ENCODE results near the gene BICDL2. TPM values are rescaled to one million over a fixed set of nuclear protein-coding genes. Genes with fewer than 3 reads are reported as not detected.

Gene BICDL2
- total RNA-seq, 4 donors from 2014 or later: 0.19 to 0.42 TPM; not detected in 2

GRCh38 chr16:3008690-3009037 is 28.1 kb downstream of the BICDL2 start:
- no peaks in the 10 kb centered on the region for H3K9me3 ChIP-seq
- H3K4me1 ChIP-seq: peaks cover 3 to 15% (median 9%) of the 10 kb centered on the region in 4 donors
- no peaks in the 10 kb centered on the region for H3K36me3 ChIP-seq
- intact Hi-C loops (cut with DNase I): no loop called here
- no peak for TF ChIP-seq POLR2AphosphoS5 (IDR thresholded peaks at IDR 0.05)
- no peak for TF ChIP-seq CTCF (IDR thresholded peaks at IDR 0.05)
- TF ChIP-seq POLR2A (IDR thresholded peaks at IDR 0.05; ENCODE audit: low read depth): no peak
- TF ChIP-seq EP300 (IDR thresholded peaks at IDR 0.05): no peak
- H3K4me3 ChIP-seq: no peak overlapping the region
- DNase-seq (ENCODE audit: extremely low spot score): no peak
- H3K27me3 ChIP-seq: peaks cover 0 to 89% (median 23%) of the 10 kb centered on the region in 4 donors
- WGBS: 60% methylated on average over 4 of the region's 4 CpGs
- no peak overlapping the region for H3K27ac ChIP-seq (replicated peaks in 1 of 4)

- Histone ChIP-seq H3K9me3 (no peaks in the 10 kb centered on the region), H3K36me3 (no peaks in the 10 kb centered on the region), H3K4me3 (peak overlapping the region in 1 of 4 donors; percentile 16), H3K4me1 (peaks cover 3 to 18% (median 12%) of the 10 kb centered on the region in 4 donors), H3K27me3 (peaks cover 0 to 86% (median 23%) of the 10 kb centered on the region in 4 donors), H3K27ac (replicated peaks in 1 of 4) (no peak overlapping the region)
- intact Hi-C loops (cut with DNase I): no loop called here
- TF ChIP-seq CTCF (IDR thresholded peaks at IDR 0.05) (no peak), POLR2AphosphoS5 (IDR thresholded peaks at IDR 0.05) (no peak), POLR2A (IDR thresholded peaks at IDR 0.05; ENCODE audit: low read depth) (no peak), EP300 (IDR thresholded peaks at IDR 0.05) (no peak)
- no peak for DNase-seq (ENCODE audit: extremely low spot score)
- 29% methylated on average over 13 of the region's 17 CpGs for WGBS
Measured at GRCh38 chr16:3007957-3008689, 28.6 kb downstream of the BICDL2 start.

GRCh38 chr16:3007059-3007956 is 29.4 kb downstream of the BICDL2 start:
- peak overlapping the region in 1 of 4 donors; percentile 16 for H3K4me3 ChIP-seq
- peaks cover 3 to 18% (median 12%) of the 10 kb centered on the region in 4 donors for H3K4me1 ChIP-seq
- no peak for TF ChIP-seq POLR2A (IDR thresholded peaks at IDR 0.05; ENCODE audit: low read depth)
- TF ChIP-seq POLR2AphosphoS5 (IDR thresholded peaks at IDR 0.05): no peak
- TF ChIP-seq CTCF (IDR thresholded peaks at IDR 0.05): no peak
- no peak for TF ChIP-seq EP300 (IDR thresholded peaks at IDR 0.05)
- 53% methylated on average over 10 of the region's 13 CpGs for WGBS
- intact Hi-C loops (cut with DNase I): no loop called here
- no peak overlapping the region for H3K27ac ChIP-seq (replicated peaks in 1 of 4)
- no peaks in the 10 kb centered on the region for H3K36me3 ChIP-seq
- no peaks in the 10 kb centered on the region for H3K9me3 ChIP-seq
- peaks cover 0 to 84% (median 17%) of the 10 kb centered on the region in 4 donors for H3K27me3 ChIP-seq
- no peak for DNase-seq (ENCODE audit: extremely low spot score)

GRCh38 chr16:3004781-3005284 is 31.9 kb downstream of the BICDL2 start:
- WGBS: 8% methylated on average over 21 of the region's 25 CpGs
- no peak for DNase-seq (ENCODE audit: extremely low spot score)
- H3K27me3 ChIP-seq: peaks cover 0 to 75% (median 8%) of the 10 kb centered on the region in 4 donors
- H3K9me3 ChIP-seq: no peaks in the 10 kb centered on the region
- peak overlapping the region; percentile 38 to 66 (median 42) for H3K4me3 ChIP-seq
- intact Hi-C loops (cut with DNase I): no loop called here
- peaks cover 3 to 18% (median 12%) of the 10 kb centered on the region in 4 donors for H3K4me1 ChIP-seq
- no peak overlapping the region for H3K27ac ChIP-seq (replicated peaks in 1 of 4)
- no peak for TF ChIP-seq POLR2A (IDR thresholded peaks at IDR 0.05; ENCODE audit: low read depth)
- TF ChIP-seq CTCF (IDR thresholded peaks at IDR 0.05): no peak
- no peaks in the 10 kb centered on the region for H3K36me3 ChIP-seq

All from esophagus muscularis mucosa (tissue), 4 donors.